Ishikawa (cell line): ENCODE measurements around the gene CAPS.
A peak's percentile ranks its signal among the peaks of the same experiment; 100 is the strongest.

Source experiments
- CEBPB ChIP-seq: IDR thresholded peaks from 2 replicates; pipeline ENCODE4 v1.6.1; 2012
- CREB1 ChIP-seq: IDR thresholded peaks from 2 replicates; pipeline ENCODE4 v1.6.1; 2012; ENCODE audit warnings: low read depth
- EGR1 ChIP-seq: IDR thresholded peaks from 2 replicates; pipeline ENCODE4 v1.6.1; 2012
- EP300 ChIP-seq: IDR thresholded peaks from 2 replicates; pipeline ENCODE4 v1.6.1; 2012; ENCODE audit warnings: borderline replicate concordance
- FOXM1 ChIP-seq: IDR thresholded peaks from 2 replicates; pipeline ENCODE4 v1.6.1; 2012; ENCODE audit warnings: low read depth, borderline replicate concordance
- MAX ChIP-seq: IDR thresholded peaks from 2 replicates; pipeline ENCODE4 v1.6.1; 2012
- NFIC ChIP-seq: IDR thresholded peaks from 2 replicates; pipeline ENCODE4 v1.6.1; 2012
- RAD21 ChIP-seq: IDR thresholded peaks from 2 replicates; pipeline ENCODE4 v1.6.1; 2012; ENCODE audit warnings: low read depth
- REST ChIP-seq: IDR thresholded peaks from 2 replicates; pipeline ENCODE4 v1.6.1; 2012; ENCODE audit warnings: low read depth, mild to moderate bottlenecking
- TAF1 ChIP-seq: IDR thresholded peaks from 2 replicates; pipeline ENCODE4 v1.6.1; 2012; ENCODE audit warnings: low read depth, mild to moderate bottlenecking
- TCF12 ChIP-seq: IDR thresholded peaks from 2 replicates; pipeline ENCODE4 v1.6.1; 2012; ENCODE audit warnings: low read depth
- TEAD4 ChIP-seq: IDR thresholded peaks from 2 replicates; pipeline ENCODE4 v1.6.1; 2012
- YY1 ChIP-seq: IDR thresholded peaks from 2 replicates; pipeline ENCODE4 v1.6.1; 2012; ENCODE audit warnings: low read depth
- ZBTB7A ChIP-seq: IDR thresholded peaks from 2 replicates; pipeline ENCODE4 v1.6.1; 2012; ENCODE audit warnings: low read depth
- TF ChIP-seq, protein P1 (sequence below): IDR thresholded peaks from 2 replicates; pipeline ENCODE4 v1.6.1; 2012

The CAPS gene

GRCh38 chr19:5913739-5914357, at the start of gene CAPS:
CAPS (plus strand) TSS chr19:5914254; CDS start chr19:5914407, 153 bp downstream.
- TF ChIP-seq YY1 (no peak), CEBPB (peak; percentile 79), EP300 (peak; percentile 52; the same call in 1 of the 2 replicates), TCF12 (peak; percentile 79), EGR1 (no peak), REST (no peak), RAD21 (0 out of 2 replicates have a peak, but pooled peaks have one; percentile 20), FOXM1 (peak; percentile 45; the same call in 1 of the 2 replicates), NFIC (peak; percentile 93), CREB1 (no peak), TAF1 (no peak), TEAD4 (no peak), ZBTB7A (peak; percentile 77), MAX (peak; percentile 51; the same call in 1 of the 2 replicates)
- TF ChIP-seq, protein P1, sequence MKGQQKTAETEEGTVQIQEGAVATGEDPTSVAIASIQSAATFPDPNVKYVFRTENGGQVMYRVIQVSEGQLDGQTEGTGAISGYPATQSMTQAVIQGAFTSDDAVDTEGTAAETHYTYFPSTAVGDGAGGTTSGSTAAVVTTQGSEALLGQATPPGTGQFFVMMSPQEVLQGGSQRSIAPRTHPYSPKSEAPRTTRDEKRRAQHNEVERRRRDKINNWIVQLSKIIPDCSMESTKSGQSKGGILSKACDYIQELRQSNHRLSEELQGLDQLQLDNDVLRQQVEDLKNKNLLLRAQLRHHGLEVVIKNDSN: no peak

DNA sequence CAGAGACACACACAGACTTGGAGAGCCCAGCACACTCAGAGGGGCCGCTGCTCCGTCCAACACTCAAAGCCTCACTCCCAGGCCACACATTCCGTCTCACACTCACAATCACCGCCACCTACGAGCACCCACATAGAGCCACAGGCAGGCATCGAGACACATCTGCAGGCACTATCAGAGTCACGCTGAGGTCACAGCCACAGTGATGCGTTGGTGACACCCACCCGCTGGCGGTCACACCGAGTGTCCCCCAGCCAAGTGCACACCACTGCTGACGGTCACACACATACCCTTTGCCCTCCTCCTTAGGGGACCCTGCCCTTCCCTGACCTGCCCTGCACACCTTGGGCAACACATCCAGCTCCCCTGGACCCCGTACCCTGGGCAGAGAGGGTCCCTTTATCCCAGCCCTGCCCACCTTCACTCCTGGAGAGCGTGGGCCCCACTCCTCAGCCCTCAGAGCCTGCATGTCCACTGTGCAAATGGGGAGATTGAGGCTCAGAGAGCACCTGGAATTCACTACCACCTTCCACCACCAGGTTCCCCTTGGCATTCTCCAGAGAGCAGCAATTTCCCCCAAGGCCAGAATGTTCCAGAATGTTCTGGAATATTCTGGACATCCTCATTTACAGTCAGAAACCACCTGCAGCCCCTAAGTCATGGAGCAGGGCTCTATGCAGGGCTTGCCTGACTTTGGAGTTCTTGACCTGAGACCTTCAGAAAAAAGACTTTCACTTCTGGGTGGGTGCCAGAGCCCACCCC, 49.1 kb upstream of the CAPS start:
- TF ChIP-seq YY1: no peak
- no peak for TF ChIP-seq RAD21
- TF ChIP-seq TEAD4: no peak
- TF ChIP-seq CEBPB: no peak

GRCh38 chr19:5865772-5866171, 48.3 kb upstream of the CAPS start:
- no peak for TF ChIP-seq EGR1
- TF ChIP-seq TCF12: no peak
- no peak for TF ChIP-seq MAX
- no peak for TF ChIP-seq CREB1
- no peak for TF ChIP-seq YY1
- no peak for TF ChIP-seq TAF1
- TF ChIP-seq, protein P1: no peak
- no peak for TF ChIP-seq REST
- TF ChIP-seq CEBPB: no peak

DNA sequence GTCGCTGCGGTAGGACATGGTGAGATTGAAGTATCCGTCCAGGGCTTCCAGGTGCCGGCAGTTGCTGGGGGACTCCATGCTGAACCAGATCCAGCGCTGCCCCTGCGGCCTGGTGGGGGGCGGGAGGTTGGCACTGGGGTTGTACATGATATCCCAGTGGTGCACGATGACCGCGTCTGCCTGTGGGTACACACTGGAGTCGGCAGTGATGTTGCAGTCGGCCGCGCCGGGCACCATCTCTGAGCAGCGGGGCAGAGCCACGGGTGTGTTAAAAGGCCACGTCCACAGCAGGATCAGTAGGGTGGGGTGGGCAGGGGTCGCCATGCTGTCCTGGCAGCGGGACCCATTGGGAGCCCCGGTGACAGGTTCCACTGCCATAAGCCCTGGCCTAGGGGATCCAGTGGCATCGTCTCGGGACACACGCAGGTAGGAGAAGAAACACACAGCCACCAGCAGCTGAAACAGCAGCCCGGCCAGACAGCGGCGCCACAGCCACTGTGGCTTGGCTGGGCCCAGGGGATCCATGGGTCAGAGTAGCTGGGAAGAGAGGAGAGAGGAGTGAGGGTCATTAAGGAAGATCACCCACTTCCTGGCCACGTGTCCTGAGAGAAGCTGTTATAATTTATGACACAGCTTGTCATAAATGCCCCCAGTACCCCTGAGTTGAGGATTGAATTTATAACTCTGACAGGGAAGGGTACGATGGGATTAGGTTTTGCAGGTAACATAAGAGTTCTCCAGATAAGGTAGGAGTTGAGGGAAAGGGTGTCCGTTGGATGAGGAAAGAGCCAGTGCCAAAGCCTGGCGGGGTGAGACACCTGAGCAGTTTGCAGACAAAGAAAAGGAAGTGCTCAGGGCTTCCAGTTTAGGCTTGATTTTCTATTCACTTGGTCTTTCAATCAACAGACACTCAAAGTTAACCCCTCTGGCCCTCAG, 46.6 kb upstream of the CAPS start:
- TF ChIP-seq REST (no peak), EP300 (no peak), MAX (no peak), TEAD4 (no peak)
